Stimulated activated CD4-positive, alpha-beta T cell treated with anti-CD3 and anti-CD28 coated beads, Interleukin-15, amount 100 ng/mL, for 1 hour (primary cell): ENCODE results near the gene F12.

ENCODE experiments used
- DNase-seq, 2 donors: peaks; one replicate each; pipeline ENCODE4 v3.0.0-alpha.2; 2020; ENCODE audit warnings: low read depth in 1 of 2, low spot score in 1 of 2

Gene F12

DNA sequence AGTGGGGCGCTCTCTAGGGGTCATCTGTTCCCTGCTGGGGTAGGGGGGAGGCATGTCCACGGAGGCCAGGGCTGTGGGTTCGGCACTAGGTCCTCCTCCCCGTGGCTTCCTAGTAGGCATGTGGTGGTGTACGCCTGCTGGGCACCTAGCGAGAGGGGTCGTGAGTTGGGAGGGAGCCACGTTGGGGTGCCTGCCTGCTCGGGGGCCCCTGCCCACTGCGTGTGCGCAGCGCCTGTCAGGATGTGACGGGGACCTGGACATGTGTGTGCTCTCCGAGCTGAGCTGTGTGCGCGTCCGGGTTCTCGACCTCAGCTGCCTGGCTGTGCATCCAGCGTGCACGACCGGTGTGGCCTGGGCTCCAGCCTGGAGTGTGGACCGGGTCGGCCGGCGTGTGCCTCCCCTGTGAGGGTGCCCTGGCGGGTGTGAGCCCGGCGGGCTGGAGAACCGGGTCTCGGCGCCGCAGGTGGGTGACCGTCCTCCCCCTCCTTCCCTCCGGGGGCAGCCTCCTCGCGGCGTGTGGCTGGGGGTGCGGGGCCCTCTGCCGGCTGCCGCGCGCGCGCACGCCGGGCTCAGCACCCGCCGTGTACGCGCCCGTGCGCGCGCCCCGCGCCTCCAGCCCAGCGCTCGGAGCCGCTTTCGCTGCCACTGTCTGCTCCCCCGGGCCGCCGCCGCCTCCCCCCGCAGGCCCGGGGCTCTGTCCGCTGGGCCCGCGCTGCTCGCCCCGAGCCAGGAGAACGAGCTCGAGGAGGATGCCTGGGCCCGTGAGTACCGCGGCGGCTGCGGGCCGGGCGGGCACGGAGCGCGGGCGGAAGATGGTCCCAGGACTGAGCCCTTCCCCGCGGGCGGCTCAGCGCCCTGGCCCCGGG lies 37.1 kb upstream of the F12 start, which contains the start of gene PRR7:
TSS of gene PRR7 (plus strand) at position 615 of the 866 bp plus-strand sequence. CDS start 8,254 bp downstream, outside the sequence.
- DNase-seq = peak; percentile 50 to 67

DNA sequence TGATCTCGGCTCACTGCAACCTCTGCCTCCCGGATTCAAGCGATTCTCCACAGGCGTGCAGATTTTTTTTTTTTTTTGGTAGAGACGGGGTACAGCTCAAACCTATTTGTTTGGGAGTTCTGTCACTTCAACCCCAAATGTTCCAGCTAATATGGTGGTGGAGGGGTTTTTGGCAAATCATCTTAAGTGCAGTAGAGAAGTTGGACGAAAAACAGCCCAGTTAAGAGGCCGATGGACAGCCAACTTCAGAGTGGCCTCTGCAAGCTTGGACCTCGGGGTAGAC lies 36.5 kb upstream of the F12 start:
- DNase-seq = no peak

DNA sequence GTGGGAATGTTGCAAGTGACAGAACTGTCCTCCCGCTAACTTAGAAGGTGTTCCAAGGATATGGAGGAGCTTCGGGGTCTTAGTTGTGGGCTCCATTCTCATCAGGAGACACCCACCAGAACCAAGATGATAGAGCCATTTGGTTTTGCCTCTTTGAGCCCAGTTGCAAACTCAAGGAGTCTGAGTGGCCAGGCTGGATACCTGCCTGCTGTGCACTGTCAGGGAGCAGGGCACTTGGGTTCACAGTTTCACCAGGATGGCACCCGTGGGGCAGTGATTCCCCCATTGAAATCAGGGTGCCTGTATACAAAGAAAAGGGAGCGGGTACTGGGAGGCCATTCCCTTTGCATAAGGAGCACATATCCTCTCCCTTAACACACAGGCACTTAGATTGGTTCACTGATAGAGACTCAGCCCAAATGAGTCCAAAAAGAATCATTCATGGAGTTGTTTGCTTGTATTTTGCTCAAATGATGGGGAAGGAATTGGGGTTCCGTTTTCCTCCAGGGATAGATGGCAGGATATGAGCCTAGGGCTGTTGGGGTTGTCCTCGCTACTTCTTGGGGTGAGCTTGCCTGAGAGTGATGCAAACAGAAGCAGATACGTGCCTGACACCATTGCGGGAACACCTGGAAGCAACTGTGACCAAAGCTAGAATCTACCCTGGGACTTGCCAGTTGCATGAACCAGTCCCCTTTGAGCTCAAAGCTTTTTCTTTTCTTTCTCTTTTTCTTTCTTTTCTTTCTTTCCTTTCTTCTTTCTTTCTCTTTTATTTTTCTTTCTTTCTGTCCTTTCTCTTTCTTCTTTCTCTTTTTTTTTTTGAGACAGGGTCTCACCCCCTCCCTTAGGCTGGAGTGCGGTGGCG lies 35.9 kb upstream of the F12 start:
- no peak for DNase-seq

DNA sequence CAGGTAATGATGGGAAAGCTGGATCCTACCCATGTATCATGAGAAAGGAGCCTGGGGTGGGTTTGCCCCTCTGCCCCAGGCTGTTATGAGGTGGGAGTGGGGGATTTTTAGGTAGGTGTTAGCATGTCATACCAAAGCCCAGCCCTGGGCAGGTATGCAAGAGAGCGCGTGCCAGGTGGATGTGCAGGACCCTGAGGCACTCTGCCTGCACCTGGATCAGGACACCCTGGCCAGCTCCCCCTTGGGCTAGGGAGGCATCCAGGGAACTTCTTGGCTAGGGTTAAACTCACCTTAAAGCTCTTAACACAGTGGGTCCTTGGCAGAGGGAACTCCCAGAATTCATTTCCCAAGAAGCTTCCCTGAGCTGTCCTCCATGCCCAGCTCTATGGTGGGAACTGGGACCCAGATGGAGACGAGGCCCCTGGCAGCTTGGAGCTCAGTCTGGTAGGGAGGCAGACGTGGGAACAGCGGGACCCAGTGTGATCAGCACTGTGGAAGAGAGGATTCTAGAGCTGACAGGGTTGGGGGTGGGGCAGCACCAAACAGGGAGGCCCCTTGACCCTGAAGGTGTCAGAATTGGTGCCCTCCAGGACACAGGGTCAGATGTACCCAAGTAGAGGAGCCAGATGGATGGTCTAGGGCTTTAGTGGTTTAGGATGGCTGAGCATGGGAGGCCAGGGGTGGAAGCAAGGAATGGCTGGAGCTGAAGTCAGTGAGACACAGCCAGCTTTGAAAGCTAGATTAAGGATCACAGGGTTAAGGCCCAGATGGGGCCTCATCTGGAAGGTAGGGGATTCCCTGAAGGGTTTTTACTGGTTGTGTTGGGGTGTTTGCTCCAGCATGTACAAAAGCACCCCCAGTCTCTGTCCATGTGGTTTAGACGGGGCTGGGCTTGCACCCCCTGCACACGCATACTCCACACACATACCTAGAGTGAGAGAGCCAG lies 35.0 kb upstream of the F12 start:
- no peak for DNase-seq

DNA sequence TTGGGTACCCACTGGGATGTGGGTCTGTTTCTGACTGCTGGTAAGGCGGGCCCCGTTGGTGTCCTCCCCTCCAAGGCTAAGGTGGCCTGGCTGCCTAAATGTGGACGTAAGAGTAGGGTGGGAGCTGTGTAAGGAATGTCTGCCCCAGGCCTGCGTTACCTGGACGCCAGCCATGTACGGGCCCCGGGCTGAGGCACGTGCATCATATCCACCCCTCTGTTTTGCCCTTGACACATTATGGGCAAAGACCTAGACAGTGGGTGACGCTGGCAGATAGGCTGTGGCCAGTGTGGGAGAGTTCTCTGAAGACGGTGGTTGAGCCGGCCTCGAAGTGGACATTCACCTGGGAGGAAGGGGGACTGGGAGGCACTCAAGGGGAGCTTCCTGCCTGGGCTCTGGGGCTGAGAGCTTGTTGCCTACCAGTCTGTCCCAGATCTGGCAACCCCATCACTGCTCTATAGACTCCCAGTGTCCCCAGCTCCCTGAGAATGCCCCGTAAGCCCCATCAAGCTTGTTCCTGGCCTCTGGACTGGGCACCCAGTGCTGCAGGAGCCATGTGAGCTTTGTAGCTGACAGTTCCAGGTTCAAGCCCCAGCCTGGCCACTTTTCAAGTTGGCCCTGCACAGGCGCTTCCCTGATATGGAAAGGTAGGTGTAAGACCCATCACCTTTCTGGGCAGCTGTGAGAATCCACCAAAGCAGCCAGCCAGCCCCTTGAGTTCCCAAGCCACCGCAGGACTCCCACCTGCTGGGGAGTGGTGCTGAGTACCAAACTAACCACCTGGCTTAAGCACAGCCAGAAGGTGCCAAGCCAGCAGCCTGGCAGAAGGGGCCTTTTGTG lies 34.0 kb upstream of the F12 start:
- DNase-seq = no peak

DNA sequence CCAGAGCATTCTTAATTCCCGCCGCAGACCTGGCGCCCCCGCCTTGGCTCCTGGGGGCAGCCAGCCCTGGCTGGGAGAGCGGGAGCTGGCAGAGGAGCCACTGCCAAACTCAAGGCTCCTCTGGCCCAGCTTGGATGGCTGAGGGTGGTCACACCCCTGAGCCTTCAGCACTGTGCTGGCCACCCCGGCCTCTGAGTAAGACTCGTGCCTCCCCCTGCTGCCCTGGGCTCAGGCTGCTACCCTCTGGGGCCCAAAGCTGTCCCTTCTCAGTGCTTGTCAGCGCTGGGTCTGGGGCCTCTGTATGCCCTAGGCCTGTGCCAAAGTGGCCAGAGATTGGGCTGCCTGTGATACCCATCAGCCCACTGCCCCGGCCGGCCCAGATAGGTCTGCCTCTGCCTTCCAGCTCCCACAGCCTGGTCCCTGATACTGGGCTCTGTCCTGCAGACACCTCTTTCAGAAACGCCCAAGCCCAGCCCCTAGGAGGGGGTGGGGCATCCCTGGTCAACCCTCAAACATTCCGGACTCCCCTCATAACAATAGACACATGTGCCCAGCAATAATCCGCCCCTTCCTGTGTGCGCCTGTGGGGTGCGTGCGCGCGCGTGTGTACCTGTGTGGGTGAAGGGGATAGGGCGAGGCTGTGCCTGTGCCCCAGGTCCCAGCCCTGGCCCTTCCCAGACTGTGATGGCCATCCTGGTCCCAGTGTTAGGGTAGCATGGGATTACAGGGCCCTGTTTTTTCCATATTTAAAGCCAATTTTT lies 32.9 kb upstream of the F12 start:
- DNase-seq = no peak

DNA sequence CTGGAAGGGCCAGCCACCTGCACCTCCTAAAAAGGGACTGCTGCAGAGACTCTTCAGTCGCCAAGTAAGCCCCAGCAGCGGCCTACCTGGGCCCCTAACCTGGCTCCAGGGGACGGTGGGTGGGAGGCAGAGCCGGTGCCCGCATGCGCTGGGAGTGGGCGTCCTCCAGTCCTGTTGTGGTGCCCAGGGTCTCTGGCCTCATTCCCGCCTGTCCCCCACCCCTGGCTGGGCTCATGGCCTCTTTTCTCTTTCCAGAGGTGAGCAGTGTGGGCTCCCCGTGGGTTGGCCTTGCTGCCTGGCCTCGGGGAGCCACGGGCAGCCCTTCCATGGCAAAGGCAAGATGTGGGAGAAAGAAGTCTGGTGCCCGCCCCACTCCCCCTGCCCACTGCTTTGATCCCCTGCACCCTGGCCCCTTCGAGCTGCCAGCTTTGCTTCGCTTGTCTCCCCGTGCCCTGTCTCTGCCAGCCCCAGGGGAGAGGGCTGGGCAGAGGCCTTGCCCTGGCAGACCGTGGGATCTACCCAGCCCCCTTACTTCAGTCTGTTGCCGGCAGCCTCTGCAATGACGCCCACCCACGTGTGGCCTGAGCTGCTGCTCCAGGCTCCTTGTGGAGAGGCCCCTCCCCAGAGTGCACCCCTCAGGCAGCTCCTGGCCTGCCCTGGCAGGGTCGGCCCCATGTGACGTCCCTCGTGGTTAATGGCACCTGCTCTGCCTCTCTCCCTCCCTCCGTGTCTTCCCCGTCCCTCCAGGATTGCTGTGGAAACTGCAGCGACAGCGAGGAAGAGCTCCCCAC lies 31.8 kb upstream of the F12 start:
- DNase-seq = no peak

DNA sequence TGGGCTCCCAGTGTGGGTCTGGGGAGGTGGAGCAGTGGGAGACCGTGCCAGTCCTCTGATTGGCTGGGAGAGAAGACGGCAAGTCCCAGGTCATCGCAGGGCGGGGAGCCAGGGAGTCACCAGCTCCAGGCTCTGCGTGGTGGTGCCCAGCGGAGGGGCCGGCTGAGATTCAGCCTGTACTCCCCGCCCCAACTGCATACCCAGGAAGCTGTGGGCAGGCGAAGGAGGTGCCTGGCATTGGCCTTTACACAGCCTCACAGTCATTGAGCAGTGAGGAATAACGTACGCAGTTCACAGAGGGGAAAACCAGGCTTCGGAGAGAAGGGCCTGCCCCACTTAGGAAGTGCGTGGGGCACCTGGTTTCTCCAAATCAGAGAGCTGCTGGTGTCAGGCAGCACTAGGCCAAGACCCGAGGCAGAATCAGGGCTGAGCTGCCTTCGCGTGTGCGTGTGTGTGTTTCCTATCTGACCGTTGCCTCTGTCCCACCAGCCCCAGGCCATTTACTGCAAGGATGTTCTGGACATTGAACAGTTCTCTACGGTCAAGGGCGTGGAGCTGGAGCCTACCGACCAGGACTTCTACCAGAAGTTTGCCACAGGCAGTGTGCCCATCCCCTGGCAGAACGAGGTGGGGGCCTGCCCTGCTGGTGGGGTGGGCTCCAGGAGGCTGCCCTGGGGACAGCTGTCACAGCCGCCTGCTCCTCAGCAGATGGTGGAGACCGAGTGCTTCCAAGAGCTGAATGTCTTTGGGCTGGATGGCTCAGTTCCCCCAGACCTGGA lies 31.0 kb upstream of the F12 start:
- no peak for DNase-seq

DNA sequence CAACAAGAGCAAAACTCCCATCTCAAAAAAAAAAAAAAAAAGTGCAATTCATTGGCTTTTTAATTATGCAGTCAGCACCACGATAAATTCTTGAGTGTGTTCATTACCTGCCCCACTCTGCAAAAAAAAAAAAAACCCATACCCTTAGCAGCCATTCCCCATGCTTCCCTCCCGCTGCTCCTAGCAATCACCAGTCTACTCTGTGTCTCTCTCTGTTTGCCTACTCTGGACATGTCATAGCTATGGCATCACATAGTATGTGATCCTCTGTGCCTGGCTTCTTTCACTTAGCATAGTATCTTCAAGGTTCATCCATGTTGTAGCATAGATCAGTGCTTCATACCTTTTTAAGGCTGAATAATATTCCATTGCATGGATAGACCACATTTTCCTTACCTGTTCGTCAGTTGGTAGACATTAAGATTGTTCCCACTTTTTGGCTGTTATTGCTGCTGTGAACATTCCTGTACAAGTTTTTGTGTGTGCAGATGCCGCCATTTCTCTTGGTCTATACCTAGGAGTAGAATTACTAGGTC lies 30.2 kb upstream of the F12 start:
- DNase-seq = no peak

DNA sequence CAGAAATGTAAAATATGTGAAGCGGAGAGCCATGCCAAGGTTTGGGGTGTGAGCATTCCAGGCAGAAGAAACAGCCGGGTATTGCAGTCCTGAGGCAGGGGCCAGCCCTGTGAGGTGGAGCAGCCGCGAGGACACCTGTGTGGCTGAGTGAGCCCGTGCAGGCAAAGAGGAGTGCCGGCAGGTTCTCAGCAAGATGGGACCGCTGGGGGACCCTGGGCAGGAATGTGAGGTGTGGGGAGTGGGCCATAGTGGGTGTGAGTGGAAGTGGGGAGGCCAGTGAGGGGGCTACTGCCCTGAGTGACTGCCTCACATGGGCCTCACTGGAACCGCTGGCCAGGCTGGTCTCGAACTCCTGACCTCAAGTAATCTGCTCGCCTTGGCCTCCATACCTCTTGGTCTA lies 29.1 kb upstream of the F12 start:
- DNase-seq = no peak

DNA sequence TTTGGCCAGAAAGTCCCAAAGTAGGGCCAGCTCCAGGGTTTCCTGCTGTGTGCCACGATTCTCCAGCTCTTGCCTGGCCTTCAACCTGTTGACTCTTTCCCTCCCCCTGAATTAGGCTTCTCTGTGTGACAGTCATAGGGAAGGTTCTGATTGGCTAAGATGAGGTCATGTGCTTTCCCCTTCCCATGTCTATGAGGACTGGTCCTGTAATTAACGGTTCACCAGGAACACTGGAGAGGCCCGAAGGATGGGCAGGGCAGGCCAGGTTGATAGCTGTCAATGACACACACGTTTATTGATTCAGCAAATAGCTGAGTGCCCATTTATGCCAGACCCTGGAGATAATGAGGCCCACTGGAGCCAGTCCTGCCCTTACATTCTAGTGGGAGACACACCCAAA lies 28.3 kb upstream of the F12 start:
- DNase-seq = no peak

DNA sequence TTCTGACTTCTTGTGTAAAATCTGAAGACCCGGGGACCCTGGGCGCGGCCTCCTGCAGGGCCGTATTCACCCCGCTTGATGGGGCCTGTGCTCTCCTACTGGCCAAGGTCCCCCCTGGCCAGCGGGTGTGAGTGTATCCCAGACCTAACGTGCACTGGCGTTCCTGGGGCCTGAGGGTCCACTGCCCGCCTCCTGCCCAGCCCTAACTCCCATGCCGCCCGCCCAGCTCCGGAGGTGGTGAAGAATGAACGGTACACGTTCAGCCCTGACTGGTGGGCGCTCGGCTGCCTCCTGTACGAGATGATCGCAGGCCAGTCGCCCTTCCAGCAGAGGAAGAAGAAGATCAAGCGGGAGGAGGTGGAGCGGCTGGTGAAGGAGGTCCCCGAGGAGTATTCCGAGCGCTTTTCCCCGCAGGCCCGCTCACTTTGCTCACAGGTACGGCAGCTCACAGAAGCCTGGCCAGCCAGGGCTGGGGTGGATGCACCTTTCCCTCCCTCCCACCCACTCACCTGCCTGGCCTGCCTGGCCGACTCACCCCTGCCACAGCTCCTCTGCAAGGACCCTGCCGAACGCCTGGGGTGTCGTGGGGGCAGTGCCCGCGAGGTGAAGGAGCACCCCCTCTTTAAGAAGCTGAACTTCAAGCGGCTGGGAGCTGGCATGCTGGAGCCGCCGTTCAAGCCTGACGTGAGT lies 26.6 kb upstream of the F12 start:
- no peak for DNase-seq

DNA sequence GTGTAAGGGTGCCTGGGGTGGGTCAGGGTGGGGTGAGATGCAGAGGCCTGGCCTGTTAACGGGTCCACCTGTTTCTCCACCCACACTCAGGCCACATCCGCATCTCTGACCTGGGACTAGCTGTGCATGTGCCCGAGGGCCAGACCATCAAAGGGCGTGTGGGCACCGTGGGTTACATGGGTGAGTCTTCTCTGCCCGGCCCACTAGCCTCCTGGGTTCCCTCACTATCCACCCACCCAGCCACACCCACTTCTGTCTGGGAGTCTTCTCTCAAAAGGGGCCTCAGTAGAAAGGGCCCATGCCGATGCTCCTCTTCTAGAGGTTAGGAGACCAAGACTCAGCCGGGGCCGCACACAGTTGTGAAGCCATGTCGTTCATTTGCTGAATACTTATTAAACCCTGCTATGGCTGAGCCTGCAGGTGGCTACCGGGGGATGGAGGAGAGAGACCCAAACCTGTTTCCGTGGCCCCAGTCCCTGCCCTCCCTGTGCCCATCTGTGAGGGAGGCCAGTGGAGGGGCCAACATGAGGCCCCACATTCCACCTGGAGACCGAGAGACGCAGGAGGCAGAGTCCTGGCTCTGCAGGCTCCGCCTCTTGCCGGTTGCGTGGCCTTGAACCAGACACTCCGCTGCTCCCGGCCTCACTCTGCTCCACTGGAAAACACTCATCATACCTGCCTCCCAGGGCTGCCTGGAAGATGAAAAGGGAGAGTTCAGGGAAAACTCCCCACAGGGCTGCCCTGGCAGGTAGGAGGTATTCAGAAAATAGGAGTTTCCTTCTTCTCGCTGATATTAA lies 25.8 kb upstream of the F12 start:
- no peak for DNase-seq

DNA sequence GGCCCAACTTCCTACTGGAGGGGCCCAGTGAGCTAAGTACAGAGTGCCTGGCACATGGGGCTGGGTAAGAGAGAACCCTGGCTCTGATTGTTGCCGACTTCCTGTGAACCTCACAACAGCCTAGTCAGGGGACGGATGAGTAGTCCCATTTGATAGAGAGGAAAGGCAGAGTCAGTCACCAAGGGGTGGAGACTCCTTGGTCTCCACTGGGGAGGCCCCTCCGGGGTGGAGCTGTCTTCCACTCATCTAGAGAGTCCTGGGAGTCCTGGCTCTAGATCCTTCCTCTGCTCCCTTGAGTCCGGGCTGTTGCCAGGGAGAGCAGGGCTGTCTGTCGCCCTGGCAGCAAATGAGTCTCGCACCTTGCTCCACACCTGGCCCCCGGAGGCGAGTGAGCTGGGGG lies 25.1 kb upstream of the F12 start:
- DNase-seq = no peak

DNA sequence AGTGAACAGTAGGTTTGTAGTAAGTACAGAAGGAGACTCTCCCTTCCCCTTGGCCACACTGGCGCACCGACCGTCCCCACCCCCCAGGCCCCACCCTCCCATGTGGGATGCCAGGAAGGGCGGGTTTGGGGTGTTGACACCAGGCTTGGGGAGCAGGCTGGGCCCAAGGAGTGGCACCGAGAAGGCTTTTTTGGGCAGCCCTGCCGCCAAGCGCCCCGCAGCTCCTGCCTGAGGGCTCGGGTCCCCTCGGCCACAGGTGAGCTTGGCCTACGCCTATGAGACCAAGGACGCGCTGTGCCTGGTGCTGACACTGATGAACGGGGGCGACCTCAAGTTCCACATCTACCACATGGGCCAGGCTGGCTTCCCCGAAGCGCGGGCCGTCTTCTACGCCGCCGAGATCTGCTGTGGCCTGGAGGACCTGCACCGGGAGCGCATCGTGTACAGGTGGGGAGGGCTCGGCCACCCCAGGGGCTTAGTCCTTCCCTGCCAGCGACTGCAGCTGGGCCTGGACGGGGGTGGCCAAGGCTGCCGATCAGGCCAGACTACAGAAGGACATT lies 24.4 kb upstream of the F12 start:
- no peak for DNase-seq
